D341Med (cell line): ENCODE data around the gene STK17A.

Experiments
- DNase-seq: peaks from one replicate; pipeline ENCODE4 v3.0.0; 2012; ENCODE audit warnings: low spot score

The STK17A gene

DNA sequence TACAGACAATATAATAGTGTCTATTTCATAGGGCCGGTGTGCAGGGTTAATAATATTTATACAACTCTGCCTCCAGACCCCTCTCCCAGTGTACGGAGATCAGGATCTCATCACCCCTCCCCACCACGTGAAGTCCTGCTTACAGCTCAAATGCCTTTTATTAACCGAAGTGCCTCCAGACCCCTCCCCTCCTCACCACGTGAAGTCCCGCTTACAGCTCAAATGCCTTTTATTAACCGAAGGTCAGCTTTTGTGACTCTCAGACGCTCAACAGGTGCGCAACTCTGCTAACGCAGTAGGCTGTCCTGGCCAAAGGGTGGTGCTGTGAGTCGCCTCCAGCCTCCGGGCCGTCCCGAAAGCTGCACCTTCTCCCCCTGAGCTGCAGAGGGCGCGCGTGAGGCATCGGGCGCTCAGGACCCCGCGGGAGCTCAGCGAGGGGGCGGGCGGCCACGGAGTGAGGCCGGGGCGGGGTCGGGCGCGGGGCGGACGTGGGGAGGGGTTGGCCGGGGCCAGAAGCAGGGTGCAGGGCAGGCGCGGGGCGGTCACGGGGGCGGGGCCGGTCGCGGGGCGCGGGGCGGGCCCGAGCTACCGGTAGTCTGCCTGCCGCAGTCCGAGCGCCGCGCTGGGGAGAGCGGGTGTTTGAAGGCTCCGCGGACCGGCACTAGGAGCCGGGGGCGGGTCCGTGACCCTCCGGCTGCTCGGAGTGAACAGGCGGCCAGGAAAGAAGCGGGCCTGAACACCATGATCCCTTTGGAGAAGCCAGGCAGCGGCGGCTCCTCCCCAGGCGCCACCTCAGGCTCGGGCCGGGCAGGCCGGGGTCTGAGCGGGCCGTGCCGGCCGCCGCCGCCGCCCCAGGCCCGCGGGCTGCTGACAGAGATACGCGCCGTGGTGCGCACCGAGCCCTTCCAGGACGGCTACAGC lies at the start of gene STK17A:
TSS of gene STK17A (plus strand) at position 606 of the 921 bp plus-strand sequence. CDS start at position 742, 136 bp downstream.
- peak; percentile 98 for DNase-seq

DNA sequence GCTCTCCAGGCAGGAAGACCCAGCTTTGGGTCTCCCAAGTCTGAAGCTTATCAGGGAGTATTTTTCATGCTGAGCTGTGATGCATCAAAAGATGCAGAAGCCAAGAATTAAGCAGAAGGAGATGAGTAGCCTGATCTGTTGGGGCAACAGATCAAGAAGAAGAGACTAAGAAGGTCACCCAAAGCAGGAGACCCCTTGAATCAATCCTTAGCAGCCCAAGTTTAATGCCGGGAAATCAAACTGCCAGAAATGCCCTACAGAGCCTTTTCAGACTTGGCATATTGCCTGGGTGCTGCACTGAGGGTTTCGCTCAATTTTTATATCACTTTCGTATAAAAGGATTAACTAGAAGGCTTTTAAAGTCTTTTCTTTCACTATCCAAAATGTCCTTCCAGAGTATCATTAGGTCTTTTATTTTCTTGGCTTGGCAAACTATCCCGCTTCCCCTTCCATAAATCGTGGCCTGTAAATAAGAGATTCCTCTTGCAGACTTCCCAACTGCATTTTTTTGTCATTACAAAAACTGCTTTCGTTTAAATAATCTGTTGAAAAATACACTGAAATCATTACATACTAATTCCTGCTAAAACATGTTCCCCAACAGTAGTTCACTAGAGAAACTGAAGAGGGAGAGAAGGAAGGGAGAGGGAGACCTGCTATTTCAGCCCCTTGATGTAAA lies 49.0 kb upstream of the STK17A start:
- DNase-seq, result no peak

DNA sequence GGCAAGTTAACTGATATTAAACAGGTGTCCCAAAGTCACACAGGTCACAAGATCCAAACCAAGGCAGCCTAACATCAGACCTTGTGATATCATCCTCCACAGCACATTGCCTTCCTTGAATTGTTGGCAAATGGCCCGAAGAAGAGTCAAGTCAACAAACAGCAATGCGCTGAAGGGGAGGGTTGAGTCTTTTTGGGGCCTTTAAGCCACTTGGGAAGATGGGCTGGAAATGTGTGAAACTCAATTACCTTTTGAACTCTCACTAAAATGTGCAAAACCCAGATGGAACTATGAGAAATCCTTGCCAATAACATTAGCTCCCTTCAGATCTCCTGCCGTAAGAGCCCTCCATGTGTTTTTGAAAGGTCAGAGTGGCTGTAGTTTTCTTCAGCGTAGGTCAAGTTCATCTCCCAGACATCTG lies 47.9 kb upstream of the STK17A start:
- no peak for DNase-seq

DNA sequence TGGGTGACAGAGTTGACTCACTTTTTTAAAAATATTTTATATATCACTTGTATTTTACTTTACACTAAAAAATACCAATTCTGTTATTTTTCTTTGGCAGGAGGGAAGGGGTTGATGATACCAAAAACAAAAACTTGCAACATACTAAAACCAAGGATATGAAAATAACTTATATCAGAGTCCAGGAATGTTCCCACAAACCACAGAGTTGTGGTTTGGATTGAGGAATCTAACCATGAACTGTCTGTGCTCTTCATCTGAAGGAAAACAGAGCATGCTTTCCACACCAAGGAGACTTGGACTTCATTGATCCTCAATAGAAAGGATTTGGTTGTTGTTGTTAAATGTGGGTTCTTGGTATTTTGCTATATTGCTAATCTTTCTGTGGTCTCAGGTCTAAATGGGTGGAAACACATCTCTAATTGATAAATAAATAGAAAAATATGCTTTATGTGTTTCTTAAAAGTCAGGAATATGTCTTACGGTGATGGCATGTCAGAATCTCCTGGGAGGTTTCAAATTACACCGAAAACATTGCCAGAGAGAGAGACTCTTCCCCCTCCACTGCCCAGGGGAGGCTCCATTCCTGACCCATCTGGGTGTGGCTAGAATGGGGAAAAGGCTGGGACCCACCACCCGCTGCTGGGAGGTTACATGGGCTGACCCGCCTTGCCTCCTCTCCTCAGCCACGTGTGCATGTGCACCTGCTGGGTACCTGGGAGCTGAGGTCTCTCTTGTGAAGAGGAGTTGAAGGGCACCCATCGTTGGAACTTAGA lies 46.9 kb upstream of the STK17A start:
- no peak for DNase-seq

DNA sequence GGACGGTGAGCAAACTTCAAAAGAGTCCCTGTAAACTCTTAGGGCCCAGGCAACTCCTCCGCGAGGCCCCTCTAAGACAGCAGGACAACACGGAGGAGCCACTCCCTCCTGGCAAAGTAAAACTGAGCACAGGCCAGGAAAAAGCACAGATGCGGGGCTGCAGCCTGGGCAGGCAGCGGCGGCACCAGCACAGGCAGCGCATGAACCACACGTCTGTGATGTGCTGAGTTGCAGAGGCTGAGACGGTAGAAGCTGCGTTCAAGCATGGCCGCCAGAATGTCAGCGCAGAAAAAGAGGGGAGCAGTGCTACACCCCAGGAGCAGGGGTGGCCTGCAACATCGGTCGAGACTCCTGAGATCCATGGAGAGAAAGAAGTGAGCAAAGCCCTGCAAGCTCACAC lies 46.1 kb upstream of the STK17A start:
- DNase-seq, result no peak

DNA sequence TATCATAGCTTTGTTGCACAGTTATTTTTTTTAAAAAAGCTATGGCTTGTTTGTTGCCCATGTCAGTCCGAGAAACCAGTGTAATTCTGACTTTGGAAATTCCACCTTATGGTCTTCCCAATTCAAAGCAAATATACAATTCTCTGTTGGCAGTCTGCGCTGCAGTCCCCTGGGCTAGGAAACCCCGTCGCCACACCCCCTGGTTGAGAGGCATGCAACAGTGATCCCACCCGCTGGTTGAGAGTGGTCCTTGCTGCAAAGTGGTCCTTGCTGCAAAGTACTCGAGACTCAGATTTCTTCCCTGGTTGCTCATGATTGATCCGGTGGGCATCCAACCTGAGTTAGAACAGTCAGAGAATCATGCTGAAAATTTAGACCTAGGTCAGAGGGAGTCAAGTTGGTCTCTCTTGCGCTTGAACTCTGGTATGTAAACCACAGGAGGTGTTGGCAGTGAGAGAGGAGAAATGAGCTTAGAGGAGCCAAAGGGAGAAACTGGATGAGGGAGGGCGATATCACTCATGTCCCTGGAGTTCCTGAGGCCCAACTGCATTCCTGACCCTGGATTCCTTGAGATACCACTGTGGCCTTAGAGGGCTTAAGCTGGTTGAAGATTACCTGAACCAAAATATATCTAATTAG lies 45.0 kb upstream of the STK17A start:
- DNase-seq, result no peak

DNA sequence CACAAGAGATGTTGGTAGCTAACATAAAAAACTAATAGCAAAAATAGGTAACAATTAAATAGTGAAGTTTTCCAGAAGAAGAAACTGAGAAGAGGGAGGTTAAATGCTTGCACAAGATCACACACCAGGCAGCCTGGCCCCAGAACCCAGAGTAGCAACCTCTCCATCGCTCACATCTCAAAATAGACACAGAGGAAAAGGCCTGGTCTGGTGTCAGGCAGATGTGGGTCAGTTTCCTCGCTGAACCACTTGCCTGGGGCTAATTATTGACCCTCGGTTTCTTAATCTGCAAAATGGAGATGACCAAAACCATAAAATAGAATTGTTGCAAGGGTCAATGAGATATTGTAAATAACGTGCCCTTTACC lies 44.5 kb upstream of the STK17A start:
- no peak for DNase-seq

DNA sequence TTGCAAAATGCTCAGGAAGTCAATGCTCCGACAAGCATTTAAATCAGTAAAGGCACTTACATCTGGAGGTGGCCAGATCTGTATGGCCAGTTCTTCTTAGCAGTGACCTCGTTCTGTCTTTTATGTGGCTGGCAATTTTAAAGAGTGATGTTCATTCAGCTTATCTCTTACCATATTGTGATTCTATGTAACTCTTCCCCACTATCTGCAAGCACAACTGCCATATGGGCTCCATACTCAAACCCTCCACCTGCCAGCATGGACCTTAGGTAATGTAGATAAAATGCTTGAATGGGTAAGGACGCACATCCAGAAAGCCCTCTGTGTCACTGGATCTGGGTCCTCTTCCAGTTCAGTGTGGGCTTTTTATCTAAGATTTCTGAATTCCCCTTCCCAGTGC lies 42.4 kb upstream of the STK17A start:
- no peak for DNase-seq

DNA sequence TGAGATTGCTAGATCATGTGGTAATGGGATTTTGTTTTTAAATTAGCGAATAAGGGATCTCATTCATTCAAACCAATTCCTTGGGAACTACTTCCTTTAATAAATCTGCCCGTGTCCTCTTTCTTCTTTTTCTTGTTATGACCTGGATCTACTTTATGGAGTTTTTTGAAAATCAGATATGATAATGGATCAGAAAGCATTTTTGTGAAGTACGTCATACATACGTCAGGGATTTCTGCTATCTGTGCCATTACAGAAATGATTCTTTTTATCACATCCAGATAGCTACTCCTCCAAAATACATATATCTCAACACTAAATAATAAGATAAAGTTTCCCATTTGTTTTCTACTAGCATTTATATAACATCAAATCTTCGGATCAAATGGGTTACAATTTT lies 40.2 kb upstream of the STK17A start:
- DNase-seq, result no peak

DNA sequence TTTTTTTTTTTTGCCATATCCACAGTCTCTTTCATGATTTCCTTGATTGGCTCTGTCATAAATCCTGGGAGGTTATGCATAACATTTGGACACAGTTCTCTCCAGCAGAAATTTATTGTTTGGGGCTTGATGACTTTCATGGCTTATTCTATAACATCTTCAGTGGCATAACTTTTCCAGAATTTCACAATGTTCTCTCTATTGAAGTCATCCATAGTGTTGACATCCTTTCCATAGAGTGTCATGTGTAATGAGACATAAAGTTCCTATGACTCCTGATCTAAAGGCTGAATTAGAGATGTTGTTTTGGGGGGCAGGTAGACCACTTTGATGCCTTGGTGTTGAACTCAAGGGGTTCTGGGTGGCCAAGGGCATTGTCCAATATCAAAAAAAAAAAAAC lies 36.7 kb upstream of the STK17A start:
- DNase-seq, result no peak

DNA sequence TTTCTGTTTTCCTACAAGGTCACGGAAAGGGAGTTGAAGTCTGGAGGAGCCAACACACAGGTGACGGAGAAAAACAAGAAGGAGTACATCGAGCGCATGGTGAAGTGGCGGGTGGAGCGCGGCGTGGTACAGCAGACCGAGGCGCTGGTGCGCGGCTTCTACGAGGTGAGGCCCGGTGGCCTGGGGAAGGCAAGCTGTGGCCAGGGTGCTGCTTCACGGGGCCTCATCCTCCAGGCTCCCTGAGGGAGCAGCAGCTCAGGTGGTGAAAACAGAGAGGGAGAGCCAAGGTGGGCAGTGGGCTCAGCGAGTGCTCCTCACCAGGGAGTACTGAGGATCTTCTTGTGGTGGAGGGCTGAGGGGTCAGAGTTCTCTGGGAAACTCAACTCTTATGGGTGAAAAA lies 32.5 kb upstream of the STK17A start:
- DNase-seq, result no peak

DNA sequence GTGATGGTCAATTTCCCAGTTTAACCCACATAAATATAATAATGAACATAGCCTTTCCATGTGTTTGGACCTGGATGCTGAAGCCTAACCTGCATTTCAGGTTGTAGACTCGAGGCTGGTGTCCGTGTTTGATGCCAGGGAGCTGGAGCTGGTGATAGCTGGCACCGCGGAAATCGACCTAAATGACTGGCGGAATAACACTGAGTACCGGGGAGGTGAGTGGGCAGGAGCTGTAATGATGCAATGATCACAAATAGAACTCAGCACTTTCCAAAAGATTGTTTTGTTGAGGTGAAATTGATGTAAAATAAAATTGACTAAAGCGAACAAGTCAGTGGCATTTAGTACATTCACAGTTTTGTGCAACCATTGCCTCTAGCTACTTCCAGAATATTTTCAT lies 30.8 kb upstream of the STK17A start:
- no peak for DNase-seq

DNA sequence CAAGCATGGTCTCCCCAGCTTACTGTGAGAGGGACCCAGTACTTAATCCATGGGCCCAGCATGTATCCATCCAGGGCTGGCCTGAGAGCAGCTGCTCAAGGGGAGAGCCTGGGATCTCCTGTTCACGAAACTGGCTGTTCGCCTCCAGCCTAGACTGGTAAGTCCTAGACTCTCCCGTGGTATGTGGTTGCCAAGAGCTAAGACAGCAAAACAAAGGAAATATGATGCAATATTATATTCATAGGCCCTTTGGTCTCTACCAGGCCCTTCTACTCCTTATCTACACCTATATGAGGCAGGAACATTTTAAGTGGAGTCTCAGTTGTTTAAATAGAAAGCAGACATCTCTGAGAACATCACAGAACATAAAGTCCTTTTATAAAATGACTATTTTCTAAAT lies 28.9 kb upstream of the STK17A start:
- no peak for DNase-seq

DNA sequence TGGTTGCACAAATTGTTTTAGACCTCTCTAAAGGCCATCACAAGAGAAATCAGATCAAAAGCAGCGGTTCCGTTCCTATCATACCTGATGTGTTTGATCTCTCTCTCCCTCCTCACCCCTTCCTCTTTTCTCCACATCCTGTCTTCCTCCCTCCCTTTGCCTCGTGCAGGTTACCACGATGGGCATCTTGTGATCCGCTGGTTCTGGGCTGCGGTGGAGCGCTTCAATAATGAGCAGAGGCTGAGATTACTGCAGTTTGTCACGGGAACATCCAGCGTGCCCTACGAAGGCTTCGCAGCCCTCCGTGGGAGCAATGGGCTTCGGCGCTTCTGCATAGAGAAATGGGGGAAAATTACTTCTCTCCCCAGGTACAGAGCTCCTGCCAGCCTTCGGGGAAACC lies 28.5 kb upstream of the STK17A start:
- no peak for DNase-seq

DNA sequence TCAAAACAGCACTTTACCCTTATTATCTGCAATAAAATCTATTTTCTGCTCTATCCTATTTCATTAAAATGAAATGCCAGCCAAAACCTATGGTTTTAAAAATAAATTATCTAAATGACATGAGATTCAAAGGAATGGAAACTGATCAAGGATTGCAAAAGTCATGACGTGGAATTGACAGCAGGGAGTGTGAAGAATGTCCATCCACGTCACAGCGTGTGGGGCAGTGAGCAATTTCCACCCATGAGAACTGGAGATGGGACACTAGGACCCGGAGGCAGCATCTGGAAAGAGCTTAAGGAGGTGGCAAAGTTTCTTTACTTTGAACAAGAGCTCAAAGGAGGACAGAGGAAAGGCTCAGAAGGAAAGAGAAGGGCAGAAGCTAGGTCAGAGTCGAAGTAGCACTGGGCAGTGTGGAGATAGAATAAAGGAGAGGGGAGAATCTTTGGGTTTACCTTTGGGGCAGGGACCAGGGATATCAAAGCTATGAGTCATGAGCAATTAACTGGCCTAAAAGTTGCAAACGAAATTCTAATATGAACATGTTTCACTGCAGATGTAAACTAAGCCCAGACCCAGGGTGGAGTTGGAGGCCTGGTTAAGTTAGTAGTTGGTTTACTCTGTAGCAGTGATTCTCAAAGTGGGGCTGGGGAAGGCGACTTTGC lies 24.9 kb upstream of the STK17A start:
- DNase-seq, result no peak

DNA sequence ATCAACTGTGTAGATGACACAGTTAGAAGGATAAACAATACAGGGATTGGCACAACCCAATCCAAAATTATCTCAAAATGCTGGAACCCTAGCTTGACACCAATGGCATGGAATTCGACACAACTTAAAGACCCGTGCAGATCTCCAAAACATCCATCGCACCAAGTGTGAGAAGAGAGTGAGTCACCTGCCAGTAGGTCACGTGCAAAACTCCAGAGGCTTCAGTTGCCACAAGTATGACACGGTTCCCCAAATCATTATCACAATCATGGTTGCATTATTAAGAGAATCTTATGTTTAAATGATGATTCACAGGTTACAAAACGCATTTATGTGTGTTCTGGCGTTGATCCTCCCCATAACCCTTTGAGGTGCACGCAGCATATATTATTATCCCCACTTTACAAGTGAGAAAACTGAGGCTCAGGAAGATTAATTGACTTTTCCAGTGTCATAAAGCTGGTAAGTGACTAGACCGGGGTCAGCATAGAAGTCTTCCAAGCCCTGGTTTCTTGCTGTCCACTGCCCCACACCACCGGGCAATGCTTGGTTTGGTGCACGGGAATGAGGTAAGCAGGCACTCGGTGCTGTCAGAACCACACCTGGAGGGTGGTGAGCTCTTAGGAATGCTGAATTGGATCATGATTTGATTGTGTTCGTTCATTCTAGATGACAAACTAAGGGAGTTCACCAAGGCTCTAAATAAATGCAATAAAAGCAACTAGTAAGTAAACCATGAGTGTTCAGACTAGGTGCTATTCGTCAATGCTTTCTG lies 23.6 kb upstream of the STK17A start:
- DNase-seq, result no peak

DNA sequence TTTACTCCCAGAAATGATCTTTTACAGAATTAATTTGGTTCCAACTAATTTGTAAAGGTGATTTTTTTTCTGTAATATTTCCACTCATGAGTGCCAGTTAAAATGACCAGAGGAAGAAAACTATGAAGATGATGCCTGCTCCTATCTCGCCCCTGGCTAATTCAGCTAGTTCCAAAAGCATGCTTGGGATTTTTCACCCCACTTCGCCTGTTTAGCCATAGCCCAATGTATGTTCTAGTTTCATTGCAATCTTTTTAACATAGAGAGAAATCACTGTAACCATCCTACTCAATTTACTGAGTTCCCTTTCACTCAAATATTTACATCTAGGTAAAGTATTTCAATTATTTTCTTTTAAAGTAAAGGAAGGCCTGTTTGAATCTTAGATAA lies 23.0 kb upstream of the STK17A start:
- DNase-seq, result no peak

DNA sequence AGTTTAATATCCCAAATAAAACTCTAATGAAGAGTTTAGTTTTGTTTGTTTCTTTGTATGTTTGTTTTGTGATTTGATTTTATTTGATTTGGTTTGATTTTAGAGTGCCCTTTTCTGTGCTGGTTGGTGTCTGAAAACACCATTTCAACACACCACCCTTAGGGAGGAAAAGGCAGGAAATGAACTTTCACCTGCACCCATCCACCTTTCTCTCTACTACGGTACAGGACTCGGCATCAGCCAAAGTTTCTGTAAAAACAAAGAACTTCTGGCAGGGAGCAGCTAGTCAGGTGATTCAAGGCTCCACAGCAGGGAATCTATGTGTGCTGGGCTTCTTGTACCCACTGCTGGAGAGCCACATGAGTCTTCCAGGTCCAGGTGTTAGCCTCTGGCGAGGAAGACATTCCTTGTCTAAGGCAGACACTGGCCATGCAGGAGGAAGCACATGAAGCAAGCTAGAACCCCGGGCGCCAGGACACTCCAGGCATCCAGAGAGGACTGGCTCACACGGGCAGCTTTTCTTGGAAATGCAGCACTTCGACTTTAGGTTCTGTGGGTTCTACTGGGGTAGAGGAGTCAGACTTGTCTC lies 22.1 kb upstream of the STK17A start:
- DNase-seq, result no peak

DNA sequence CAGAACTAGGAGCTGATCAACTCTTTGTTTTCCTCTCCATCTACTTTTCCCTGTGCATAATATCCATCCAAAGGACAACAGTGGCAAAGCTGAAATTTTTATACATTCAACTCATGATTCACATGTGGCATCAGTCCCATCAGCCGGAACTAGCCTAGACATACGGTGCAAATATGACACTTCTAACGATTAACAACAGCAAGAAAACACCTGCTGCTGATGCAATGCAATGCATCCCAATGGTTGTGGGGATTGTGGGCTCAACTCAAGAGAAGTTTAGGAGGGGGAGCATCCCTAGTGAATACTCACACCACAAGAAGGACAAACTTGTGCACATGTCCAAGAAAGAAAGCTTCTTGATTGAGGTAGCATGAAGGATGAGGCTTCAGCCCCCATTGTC lies 20.5 kb upstream of the STK17A start:
- DNase-seq, result no peak

DNA sequence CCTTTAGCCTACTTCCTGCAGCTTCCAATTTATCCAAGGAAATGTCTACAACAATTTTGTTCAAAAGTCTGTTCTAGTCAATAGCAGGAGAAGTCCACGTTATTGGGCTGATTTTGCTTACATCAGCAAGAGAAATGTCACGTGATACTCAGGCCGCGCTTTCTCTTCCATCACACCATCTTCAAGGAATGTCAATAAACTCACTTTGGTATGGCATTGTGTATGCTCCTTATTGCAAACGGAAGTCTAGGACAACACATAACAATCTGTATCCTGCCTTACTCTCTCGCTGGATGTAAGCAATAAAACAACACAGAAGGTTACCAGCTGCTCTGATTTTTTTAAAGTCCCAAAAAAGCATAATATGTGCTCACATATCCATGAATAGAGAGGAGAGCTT lies 17.1 kb upstream of the STK17A start:
- DNase-seq, result no peak

DNA sequence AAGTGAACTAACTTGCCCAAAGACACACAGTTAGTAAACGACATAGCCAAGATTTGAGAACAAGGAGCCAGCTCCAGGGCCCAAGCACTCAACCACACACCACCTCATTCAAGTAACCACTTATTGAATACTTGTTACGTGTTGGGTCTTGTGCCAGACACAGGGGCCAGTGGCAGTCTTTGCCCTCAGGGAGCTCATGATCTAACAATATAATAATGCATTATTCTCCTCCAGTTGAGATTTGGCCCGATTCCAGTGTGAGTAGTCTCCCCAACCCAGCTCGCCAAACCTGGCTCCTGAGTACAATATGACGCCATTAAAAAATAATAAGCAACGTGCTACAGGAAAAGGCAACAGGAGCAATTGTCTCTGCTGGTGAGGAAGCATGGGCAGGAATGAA lies 14.4 kb upstream of the STK17A start:
- DNase-seq, result no peak
